Right atrium auricular region (tissue), 2 donors: ENCODE data around the gene PLXNA2. TPM values are rescaled to one million over a fixed set of nuclear protein-coding genes. Genes with fewer than 3 reads are reported as not detected.

ENCODE experiments used
- DNase-seq: peaks from one replicate; pipeline ENCODE4 v3.0.0-alpha.2; 2019; ENCODE audit warnings: low spot score
- H3K27ac ChIP-seq, 2 donors: fragments of 200-600 bp; sonication (generic); 1 replicate in 1 of 2; 2 replicates in 1 of 2; pipeline ENCODE4 v1.5.1; 2016 to 2019
- H3K27me3 ChIP-seq, 2 donors: fragments of 200-600 bp; sonication (generic); one replicate each; pipeline versions ENCODE4 v1.5.1 to v1.6.0; 2017 to 2019
- H3K36me3 ChIP-seq: fragments of 200-600 bp; sonication (generic); one replicate; pipeline ENCODE4 v1.5.1; 2016
- H3K4me1 ChIP-seq, 2 donors: fragments of 200-600 bp; sonication (generic); one replicate each; pipeline versions ENCODE4 v1.5.1 to v1.6.0; 2017 to 2019
- H3K4me3 ChIP-seq, 2 donors: fragments of 200-600 bp; sonication (generic); 1 replicate in 1 of 2; 2 replicates in 1 of 2; pipeline ENCODE4 v1.5.1; 2017 to 2019; ENCODE audit warnings: mild to moderate bottlenecking in 1 of 2, moderate library complexity in 1 of 2
- H3K9me3 ChIP-seq, 2 donors: fragments of 200-600 bp; sonication (generic); one replicate each; pipeline ENCODE4 v1.5.1; 2019
- total RNA-seq, 2 donors: library from RNA; depleted of rRNA; stranded (reverse); fragments of >200 nt; gene quantifications; one replicate each; pipeline ENCODE4 v1.1.0, GENCODE V29; 2016
- TF ChIP-seq, protein P1 (sequence below), 2 donors: fragments of 200-600 bp; sonication (generic); IDR thresholded peaks; one replicate each; pipeline ENCODE4 v1.5.1; 2019; ENCODE audit warnings: antibody characterized with exemption in 2 of 2

The PLXNA2 gene
- total RNA-seq, 2 donors from 2014 or later, result 10.8 to 23.8 TPM

DNA sequence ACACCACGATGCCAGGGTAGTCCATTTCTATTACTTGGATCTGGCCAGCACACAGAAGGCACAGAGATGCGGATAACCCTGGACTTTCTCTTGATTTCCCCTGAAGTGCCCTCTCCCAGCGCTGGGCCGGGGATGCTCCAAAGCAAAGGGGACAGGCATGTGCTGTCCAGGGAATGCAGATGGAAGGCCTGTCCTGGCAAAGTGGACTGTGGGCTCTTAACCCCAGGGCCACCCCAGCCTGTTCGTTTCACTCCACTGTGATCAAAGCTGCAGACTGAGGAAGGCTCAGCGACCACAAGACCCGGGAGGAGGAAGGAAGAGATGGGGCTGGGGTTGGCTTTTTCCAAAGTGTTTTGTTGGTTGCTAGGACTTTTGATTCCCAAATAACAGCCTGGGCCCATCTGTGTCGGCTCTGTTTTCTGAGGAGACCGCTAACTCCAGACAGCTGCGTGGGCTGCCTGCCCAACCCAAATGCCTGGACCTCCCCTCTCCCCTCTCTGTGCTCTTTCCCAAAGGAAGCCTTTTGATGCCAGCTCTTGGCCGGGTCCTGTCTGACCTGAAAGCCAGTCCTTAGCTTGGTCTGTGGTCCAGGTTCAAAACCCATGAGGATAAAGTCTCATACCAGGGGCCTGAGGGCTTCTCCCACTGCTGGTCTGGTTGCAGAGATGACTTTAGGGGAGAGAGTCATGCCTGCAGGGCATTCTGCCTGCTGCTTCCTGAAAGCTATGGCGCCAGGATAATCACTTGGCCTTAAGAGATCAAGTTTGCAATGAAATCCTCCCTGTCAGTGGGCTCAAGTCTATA, 213.7 kb downstream of the PLXNA2 start:
- Histone ChIP-seq H3K36me3 (peaks cover 26% of the 10 kb centered on the region), H3K27ac (peak overlapping the region; percentile 68 to 80), H3K4me3 (no peak overlapping the region), H3K27me3 (no peaks in the 10 kb centered on the region), H3K9me3 (no peaks in the 10 kb centered on the region), H3K4me1 (peaks cover 0 to 40% of the 10 kb centered on the region in 2 donors)
- TF ChIP-seq, protein P1, sequence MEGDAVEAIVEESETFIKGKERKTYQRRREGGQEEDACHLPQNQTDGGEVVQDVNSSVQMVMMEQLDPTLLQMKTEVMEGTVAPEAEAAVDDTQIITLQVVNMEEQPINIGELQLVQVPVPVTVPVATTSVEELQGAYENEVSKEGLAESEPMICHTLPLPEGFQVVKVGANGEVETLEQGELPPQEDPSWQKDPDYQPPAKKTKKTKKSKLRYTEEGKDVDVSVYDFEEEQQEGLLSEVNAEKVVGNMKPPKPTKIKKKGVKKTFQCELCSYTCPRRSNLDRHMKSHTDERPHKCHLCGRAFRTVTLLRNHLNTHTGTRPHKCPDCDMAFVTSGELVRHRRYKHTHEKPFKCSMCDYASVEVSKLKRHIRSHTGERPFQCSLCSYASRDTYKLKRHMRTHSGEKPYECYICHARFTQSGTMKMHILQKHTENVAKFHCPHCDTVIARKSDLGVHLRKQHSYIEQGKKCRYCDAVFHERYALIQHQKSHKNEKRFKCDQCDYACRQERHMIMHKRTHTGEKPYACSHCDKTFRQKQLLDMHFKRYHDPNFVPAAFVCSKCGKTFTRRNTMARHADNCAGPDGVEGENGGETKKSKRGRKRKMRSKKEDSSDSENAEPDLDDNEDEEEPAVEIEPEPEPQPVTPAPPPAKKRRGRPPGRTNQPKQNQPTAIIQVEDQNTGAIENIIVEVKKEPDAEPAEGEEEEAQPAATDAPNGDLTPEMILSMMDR (IDR thresholded peaks at IDR 0.05), result no peak
- no peak for DNase-seq

DNA sequence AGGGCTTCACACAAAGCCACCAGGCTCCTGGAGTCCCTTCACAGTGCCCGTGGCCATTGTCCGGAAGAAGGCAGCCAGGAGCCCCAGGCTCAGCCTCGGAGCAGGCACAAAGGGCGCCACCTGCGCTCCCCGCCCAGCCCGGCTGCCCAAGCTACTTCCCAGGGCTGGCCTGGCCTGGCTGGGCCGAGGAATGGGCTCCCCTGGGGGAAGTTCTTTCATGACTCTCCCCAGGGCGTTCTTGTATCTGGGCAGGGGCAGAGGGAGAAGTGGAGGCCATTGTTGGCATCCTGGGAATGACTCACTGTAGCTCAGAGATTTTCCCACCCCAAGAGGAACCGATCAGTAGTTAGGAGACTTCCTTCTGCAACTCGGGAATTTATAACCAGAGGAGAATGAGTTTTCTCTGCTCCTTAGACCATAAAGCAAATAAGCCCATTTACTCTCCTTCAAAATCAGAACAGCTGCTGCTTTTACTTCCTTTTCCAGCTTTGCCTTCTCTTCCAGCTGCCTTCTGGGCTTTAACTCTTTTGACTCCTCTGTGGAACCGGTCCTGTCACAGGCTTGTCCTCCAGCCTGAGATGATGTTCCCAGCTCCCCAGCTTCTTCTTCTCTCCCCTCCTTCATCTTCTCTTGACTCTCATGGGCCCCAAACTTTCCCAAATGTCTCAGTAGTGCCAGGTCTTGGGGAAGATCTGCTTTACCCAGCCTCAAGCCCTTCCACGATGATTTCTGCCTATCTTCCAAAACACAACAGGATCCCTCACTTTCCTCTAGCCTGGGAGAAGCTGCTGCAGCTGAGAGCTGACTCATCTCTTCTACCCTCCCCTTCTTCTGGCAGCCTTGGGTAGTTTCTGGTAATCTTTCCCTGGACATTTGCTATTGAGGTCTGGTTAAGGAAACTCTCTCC, 214.6 kb downstream of the PLXNA2 start:
- Histone ChIP-seq H3K27me3 (no peaks in the 10 kb centered on the region), H3K9me3 (no peaks in the 10 kb centered on the region), H3K36me3 (peaks cover 26% of the 10 kb centered on the region), H3K27ac (peak overlapping the region; percentile 68 to 80), H3K4me3 (no peak overlapping the region), H3K4me1 (peaks cover 0 to 40% of the 10 kb centered on the region in 2 donors)
- TF ChIP-seq, protein P1 (IDR thresholded peaks at IDR 0.05), result no peak
- DNase-seq, result no peak

DNA sequence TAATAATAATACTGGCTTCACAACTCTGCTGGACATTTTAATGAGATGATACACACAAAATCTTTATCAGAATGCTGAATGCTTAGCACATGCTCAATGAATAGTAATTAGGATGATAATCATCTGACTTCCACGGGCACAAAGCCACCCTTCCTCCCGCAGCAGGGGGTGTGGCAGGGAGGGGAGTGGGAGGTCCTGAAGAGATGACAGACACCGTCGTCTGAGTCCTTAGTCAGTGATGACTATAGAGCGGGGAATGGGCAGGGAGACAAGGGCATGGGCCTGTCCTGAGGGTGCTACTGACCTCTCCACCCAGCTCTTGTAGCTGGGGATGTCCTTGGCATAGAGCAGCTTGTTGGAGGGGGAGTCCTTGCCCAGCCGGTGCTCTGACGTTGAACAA, 215.7 kb downstream of the PLXNA2 start:
- peaks cover 0 to 40% of the 10 kb centered on the region in 2 donors for H3K4me1 ChIP-seq
- H3K36me3 ChIP-seq, result peaks cover 22% of the 10 kb centered on the region
- TF ChIP-seq, protein P1 (IDR thresholded peaks at IDR 0.05), result no peak
- H3K27ac ChIP-seq, result peak overlapping the region; percentile 68 to 80
- H3K9me3 ChIP-seq, result no peaks in the 10 kb centered on the region
- no peak overlapping the region for H3K4me3 ChIP-seq
- no peaks in the 10 kb centered on the region for H3K27me3 ChIP-seq
- no peak for DNase-seq

DNA sequence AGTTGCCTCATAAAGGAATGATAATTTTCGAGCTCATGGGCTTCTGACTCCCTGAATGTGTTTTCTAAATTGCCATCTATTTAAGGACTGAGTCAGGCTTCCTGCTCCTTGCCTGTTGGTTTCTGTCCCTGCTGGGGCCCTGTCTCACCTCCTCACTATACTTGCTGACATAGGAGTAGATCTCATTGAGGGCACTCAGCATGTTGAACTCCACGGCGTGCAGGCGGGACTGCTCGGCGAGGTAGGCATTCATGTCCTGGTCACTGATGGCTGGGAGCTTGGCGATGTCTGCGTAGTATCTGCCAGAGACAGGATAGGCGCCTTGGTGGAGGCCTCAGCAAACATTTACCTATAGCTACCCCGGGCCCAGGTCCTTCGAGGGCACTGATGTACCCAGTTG, 216.3 kb downstream of the PLXNA2 start:
- no peak for DNase-seq
- TF ChIP-seq, protein P1 (IDR thresholded peaks at IDR 0.05), result no peak
- Histone ChIP-seq H3K9me3 (no peaks in the 10 kb centered on the region), H3K36me3 (peaks cover 16% of the 10 kb centered on the region), H3K4me1 (peaks cover 0 to 40% of the 10 kb centered on the region in 2 donors), H3K27ac (no peak overlapping the region), H3K4me3 (no peak overlapping the region), H3K27me3 (no peaks in the 10 kb centered on the region)

DNA sequence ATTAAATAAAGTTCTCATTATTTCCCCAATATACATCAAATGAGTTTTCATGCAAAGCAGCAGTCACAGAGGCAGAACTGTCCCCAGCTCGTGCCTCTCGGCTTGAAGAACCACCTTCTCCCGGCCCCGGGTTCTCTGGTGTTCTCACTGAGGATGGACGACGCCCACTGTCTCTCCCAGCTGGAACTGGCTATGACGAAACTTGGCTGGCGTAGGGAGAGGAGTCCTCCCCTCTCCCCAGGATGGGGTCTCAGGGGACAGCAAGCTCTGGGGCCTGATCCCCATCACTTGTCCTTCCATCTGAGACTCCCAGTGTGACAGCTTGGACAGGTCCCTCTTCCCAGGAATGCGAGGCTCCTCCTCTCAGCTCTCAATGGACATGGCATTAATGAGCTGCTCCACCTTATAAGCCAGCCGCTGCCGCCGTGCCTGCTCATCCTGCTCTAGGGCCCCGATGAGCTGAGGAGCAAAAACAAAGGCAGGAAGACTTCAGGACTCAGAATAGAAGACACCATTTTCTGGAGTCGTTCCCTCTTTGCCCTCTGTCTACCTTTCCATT, 217.2 kb downstream of the PLXNA2 start:
- no peaks in the 10 kb centered on the region for H3K9me3 ChIP-seq
- H3K27ac ChIP-seq, result no peak overlapping the region
- DNase-seq, result peak; percentile 73
- no peaks in the 10 kb centered on the region for H3K27me3 ChIP-seq
- peaks cover 7% of the 10 kb centered on the region for H3K36me3 ChIP-seq
- TF ChIP-seq, protein P1 (IDR thresholded peaks at IDR 0.05), result no peak
- no peak overlapping the region for H3K4me3 ChIP-seq
- peaks cover 0 to 35% of the 10 kb centered on the region in 2 donors for H3K4me1 ChIP-seq
